T-cell (primary cell): ENCODE measurements around the gene GOLGA1. TPM values are rescaled to one million over a fixed set of nuclear protein-coding genes. Genes with fewer than 3 reads are reported as not detected.

Source experiments
- ATAC-seq, 4 experiments: fragments of 200-7000 bp in 3 of 4; fragments of 150-1000 bp in 1 of 4; cut with Tn5 transposase; replicated peaks in 1 of 4; 1 replicate in 3 of 4; 2 replicates in 1 of 4; pipeline ENCODE4 v1.10.0; 2021; ENCODE audit warnings: moderate library complexity in 3 of 4, mild to moderate bottlenecking in 2 of 4, moderate number of reproducible peaks in 1 of 4
- CTCF ChIA-PET, 2 donors: fragments of 300-600 bp; sonication (Branson Sonifier 250); formaldehyde crosslinking; loops; one replicate each; lab custom pipeline; 2022; ENCODE audit warnings: antibody characterized with exemption in 2 of 2; lab: Charles Lee
- POLR2A ChIA-PET, 2 donors: fragments of 300-600 bp; sonication (Branson Sonifier 250); formaldehyde crosslinking; loops; one replicate each; lab custom pipeline; 2022; ENCODE audit warnings: antibody characterized with exemption in 2 of 2; lab: Charles Lee
- DNase-seq, 35 experiments: peaks; one replicate each; pipeline versions ENCODE4 v3.0.0 to v3.0.0-alpha.2; 2013 to 2023
- H3K27ac ChIP-seq: one replicate; pipeline ENCODE4 v1.5.1; 2013; ENCODE audit warnings: low read length
- H3K27me3 ChIP-seq, 2 experiments: replicated peaks in 1 of 2; 1 replicate in 1 of 2; 2 replicates in 1 of 2; pipeline versions ENCODE4 v1.6.1 to v1.7.0; 2013; ENCODE audit warnings: low read length in 1 of 2, mixed read lengths in 1 of 2; ENCODE audit not compliant: control insufficient read depth in 2 of 2, insufficient read depth in 2 of 2; ENCODE audit errors: extremely low read depth in 1 of 2
- H3K36me3 ChIP-seq, 2 donors: 1 replicate in 1 of 2; 2 replicates in 1 of 2; pipeline versions ENCODE4 v1.6.1 to v1.7.0; 2013; ENCODE audit warnings: low read length in 1 of 2; ENCODE audit not compliant: control insufficient read depth in 2 of 2, insufficient read depth in 1 of 2; ENCODE audit errors: extremely low read depth in 1 of 2
- H3K4me1 ChIP-seq, 2 experiments: 1 replicate in 1 of 2; 2 replicates in 1 of 2; pipeline versions ENCODE4 v1.6.1 to v1.7.0; 2013; ENCODE audit warnings: low read length in 2 of 2, mixed read lengths in 1 of 2; ENCODE audit not compliant: insufficient read depth in 2 of 2, control insufficient read depth in 1 of 2; ENCODE audit errors: extremely low read depth in 1 of 2
- H3K4me3 ChIP-seq, 2 donors: 1 replicate in 1 of 2; 2 replicates in 1 of 2; pipeline versions ENCODE4 v1.5.1 to v1.7.0; 2013; ENCODE audit warnings: mild to moderate bottlenecking in 2 of 2, low read length in 1 of 2, moderate library complexity in 1 of 2; ENCODE audit not compliant: control insufficient read depth in 1 of 2; ENCODE audit errors: extremely low read depth in 1 of 2
- H3K9me3 ChIP-seq: 2 replicates; pipeline ENCODE4 v1.7.0; 2013
- H3K27ac Mint-ChIP-seq, 2 donors: one replicate each; pipeline ENCODE4 v1.8.0; 2020 to 2021; ENCODE audit warnings: mild to moderate bottlenecking in 2 of 2, mixed read lengths in 2 of 2
- H3K27me3 Mint-ChIP-seq, 2 donors: one replicate each; pipeline ENCODE4 v1.8.0; 2021 to 2022; ENCODE audit warnings: mixed read lengths in 2 of 2
- H3K36me3 Mint-ChIP-seq: one replicate; pipeline ENCODE4 v1.8.0; 2021; ENCODE audit warnings: mixed read lengths
- H3K4me1 Mint-ChIP-seq, 3 donors: one replicate each; pipeline ENCODE4 v1.8.0; 2020 to 2022; ENCODE audit warnings: mixed read lengths in 3 of 3, mild to moderate bottlenecking in 1 of 3
- H3K4me3 Mint-ChIP-seq, 3 donors: one replicate each; pipeline ENCODE4 v1.8.0; 2020 to 2022; ENCODE audit warnings: mild to moderate bottlenecking in 3 of 3, mixed read lengths in 3 of 3, moderate library complexity in 3 of 3
- H3K9me3 Mint-ChIP-seq, 3 donors: one replicate each; pipeline ENCODE4 v1.8.0; 2020 to 2022; ENCODE audit warnings: mixed read lengths in 3 of 3
- WGBS: methylation state at CpG from one replicate; pipeline ENCODE4 v1.1.5; 2013; ENCODE audit warnings: missing lambda C conversion rate; ENCODE audit not compliant: insufficient coverage; 5-methylcytosine and 5-hydroxymethylcytosine counted together
- total RNA-seq, 35 experiments: library from RNA in 6 of 35; stranded (reverse) in 6 of 35; fragments of 120-200 nt in 1 of 35; gene quantifications; one replicate each; pipeline versions ENCODE4 v1.2.1 to v1.2.4 and lab custom pipeline; 2013 to 2026

GOLGA1 gene
- total RNA-seq, 5 donors from 2014 or later (not counting 1 experiment from before 2014, with no cell fraction given): 23.4 to 28.9 (median 27.1) TPM

GRCh38 chr9:124869986-124870560 lies 70.8 kb downstream of the GOLGA1 start:
- peak; percentile 37 to 49 (median 41) for ATAC-seq
- H3K27ac Mint-ChIP-seq: peak overlapping the region; percentile 91 to 95
- peak overlapping the region; percentile 85 to 91 (median 90) for H3K4me3 Mint-ChIP-seq
- no peaks in the 10 kb centered on the region for H3K9me3 Mint-ChIP-seq
- ChIA-PET POLR2A (interaction anchor here in 1 of 2 donors (0.6 to 1.4 kb wide), 4 partner anchors 8 to 424 kb away, joined by 3 to 10 read pairs (median 4); partner anchors contain the start of gene GOLGA1), CTCF (interaction anchor here in 1 of 2 donors (1.3 to 2.2 kb wide), 2 partner anchors 8 to 17 kb away, joined by 4 to 10 read pairs; partner anchors contain the start of genes ARPC5L, RPL35 and WDR38)
- H3K4me3 ChIP-seq: peak overlapping the region; percentile 91 to 92
- H3K4me1 ChIP-seq: peaks cover 20 to 68% of the 10 kb centered on the region in 2 experiments
- peaks cover 11 to 29% of the 10 kb centered on the region in 2 donors for H3K36me3 ChIP-seq
- no peaks in the 10 kb centered on the region for H3K9me3 ChIP-seq
- DNase-seq: peak; percentile 35 to 83 (median 75)
- WGBS: 0% methylated on average over 6 of the region's 12 CpGs
- peaks cover 59 to 64% (median 59%) of the 10 kb centered on the region in 3 donors for H3K4me1 Mint-ChIP-seq
- H3K27me3 ChIP-seq: no peaks in the 10 kb centered on the region
- H3K27me3 Mint-ChIP-seq: no peaks in the 10 kb centered on the region
- peaks cover 20% of the 10 kb centered on the region for H3K36me3 Mint-ChIP-seq
- H3K27ac ChIP-seq: peak overlapping the region; percentile 91

GRCh38 chr9:124869466-124869985 lies 71.4 kb downstream of the GOLGA1 start:
- peak overlapping the region; percentile 91 to 95 for H3K27ac Mint-ChIP-seq
- peaks cover 55 to 59% (median 59%) of the 10 kb centered on the region in 3 donors for H3K4me1 Mint-ChIP-seq
- no peaks in the 10 kb centered on the region for H3K27me3 Mint-ChIP-seq
- Histone ChIP-seq H3K9me3 (no peaks in the 10 kb centered on the region), H3K4me3 (peak overlapping the region; percentile 91 to 92), H3K27ac (peak overlapping the region; percentile 91), H3K36me3 (peaks cover 11 to 24% of the 10 kb centered on the region in 2 donors), H3K4me1 (peaks cover 20 to 62% of the 10 kb centered on the region in 2 experiments), H3K27me3 (no peaks in the 10 kb centered on the region)
- CTCF ChIA-PET: interaction anchor here in 1 of 2 donors (1.3 to 2.2 kb wide), 2 partner anchors 8 to 17 kb away, joined by 4 to 10 read pairs; partner anchors contain the start of genes ARPC5L, RPL35 and WDR38
- peak overlapping the region; percentile 85 to 91 (median 90) for H3K4me3 Mint-ChIP-seq
- peak in 28 of 35 experiments; percentile 16 to 56 (median 37) for DNase-seq
- H3K36me3 Mint-ChIP-seq: peaks cover 17% of the 10 kb centered on the region
- POLR2A ChIA-PET: interaction anchor here in 1 of 2 donors (0.6 to 1.4 kb wide), 2 partner anchors 8 to 72 kb away, joined by 3 to 5 read pairs; partner anchors contain the start of gene GOLGA1
- peak; percentile 21 to 50 (median 34) for ATAC-seq
- no peaks in the 10 kb centered on the region for H3K9me3 Mint-ChIP-seq
- under 1% methylated on average over 31 of the region's 41 CpGs for WGBS

GRCh38 chr9:124868511-124869465 lies 72.1 kb downstream of the GOLGA1 start:
- WGBS: under 1% methylated on average over 92 of the region's 101 CpGs
- peak overlapping the region; percentile 85 to 91 (median 90) for H3K4me3 Mint-ChIP-seq
- H3K9me3 ChIP-seq: no peaks in the 10 kb centered on the region
- ChIA-PET CTCF (no interaction called here), POLR2A (no interaction called here)
- peak overlapping the region; percentile 91 to 95 for H3K27ac Mint-ChIP-seq
- peaks cover 20 to 55% of the 10 kb centered on the region in 2 experiments for H3K4me1 ChIP-seq
- ATAC-seq (peak; percentile 83 to 89 (median 84)), DNase-seq (peak; percentile 77 to 95 (median 86))
- no peaks in the 10 kb centered on the region for H3K27me3 Mint-ChIP-seq
- peaks cover 50 to 59% (median 56%) of the 10 kb centered on the region in 3 donors for H3K4me1 Mint-ChIP-seq
- H3K27ac ChIP-seq: peak overlapping the region; percentile 92
- no peaks in the 10 kb centered on the region for H3K27me3 ChIP-seq
- peaks cover 11 to 18% of the 10 kb centered on the region in 2 donors for H3K36me3 ChIP-seq
- H3K9me3 Mint-ChIP-seq: no peaks in the 10 kb centered on the region
- H3K36me3 Mint-ChIP-seq: peaks cover 14% of the 10 kb centered on the region
- H3K4me3 ChIP-seq: peak overlapping the region; percentile 91 to 92

- ATAC-seq: no peak
- no peak for DNase-seq
- peak overlapping the region in 1 of 2 donors; percentile 34 for H3K27ac Mint-ChIP-seq
- Histone ChIP-seq H3K9me3 (no peaks in the 10 kb centered on the region), H3K27ac (no peak overlapping the region), H3K4me3 (no peak overlapping the region), H3K36me3 (peaks cover 4 to 28% of the 10 kb centered on the region in 2 donors), H3K4me1 (peaks cover 14 to 50% of the 10 kb centered on the region in 2 experiments), H3K27me3 (no peaks in the 10 kb centered on the region)
- WGBS: 97% methylated on average over 7 of the region's 7 CpGs
- no peaks in the 10 kb centered on the region for H3K9me3 Mint-ChIP-seq
- peaks cover 21% of the 10 kb centered on the region for H3K36me3 Mint-ChIP-seq
- CTCF ChIA-PET: interaction anchor here in 1 of 2 donors (1.4 kb wide), 1 partner anchor 10 kb away, joined by 14 read pairs; the partner anchor contains the start of gene WDR38
- POLR2A ChIA-PET: no interaction called here
- peaks cover 32 to 48% (median 43%) of the 10 kb centered on the region in 3 donors for H3K4me1 Mint-ChIP-seq
- peak overlapping the region; percentile 63 to 90 (median 65) for H3K4me3 Mint-ChIP-seq
- H3K27me3 Mint-ChIP-seq: no peaks in the 10 kb centered on the region
These were observed 77.5 kb downstream of the GOLGA1 start for GRCh38 chr9:124863371-124863871.

- H3K4me1 Mint-ChIP-seq: peaks cover 15 to 38% (median 33%) of the 10 kb centered on the region in 3 donors
- WGBS: under 1% methylated on average over 92 of the region's 92 CpGs
- H3K9me3 ChIP-seq: no peaks in the 10 kb centered on the region
- peaks cover 11 to 41% of the 10 kb centered on the region in 2 experiments for H3K4me1 ChIP-seq
- peaks cover 30% of the 10 kb centered on the region for H3K36me3 Mint-ChIP-seq
- no peaks in the 10 kb centered on the region for H3K9me3 Mint-ChIP-seq
- CTCF ChIA-PET: interaction anchor here (0.7 to 1.6 kb wide), 8 partner anchors 8 to 91 kb away, joined by 3 to 14 read pairs (median 4); partner anchors contain the start of genes WDR38 (in 2 of the 2) and NR6A1 (in 1 of the 2)
- peak within 1 kb of the TSS; percentile 94 to 98 for H3K27ac Mint-ChIP-seq
- peaks cover 8 to 41% of the 10 kb centered on the region in 2 donors for H3K36me3 ChIP-seq
- no peaks in the 10 kb centered on the region for H3K27me3 Mint-ChIP-seq
- DNase-seq (peak; percentile 87 to 97 (median 94)), ATAC-seq (peak; percentile 92 to 98 (median 96))
- no peaks in the 10 kb centered on the region for H3K27me3 ChIP-seq
- peak within 1 kb of the TSS; percentile 76 to 86 for H3K4me3 ChIP-seq
- POLR2A ChIA-PET: interaction anchor here in 1 of 2 donors (0.6 to 0.9 kb wide), 4 partner anchors 9 to 95 kb away, joined by 3 to 5 read pairs (median 3); no protein-coding TSS in a partner anchor
- H3K4me3 Mint-ChIP-seq: peak within 1 kb of the TSS; percentile 90 to 93 (median 92)
- H3K27ac ChIP-seq: peak within 1 kb of the TSS; percentile 92
These were observed 79.3 kb downstream of the GOLGA1 start, which contains the start of the genes ARPC5L and RPL35 for GRCh38 chr9:124861342-124862229. TSS of gene ARPC5L (plus strand) at chr9:124862130. CDS start at chr9:124869291, 7,161 bp downstream. TSS of gene RPL35 (minus strand) at chr9:124861957. CDS start at chr9:124861912, 45 bp downstream.
